IMR-90 (cell line): ENCODE measurements around the gene MPI. TPM values are rescaled to one million over a fixed set of nuclear protein-coding genes. Genes with fewer than 3 reads are reported as not detected.

Experiments
- ATAC-seq: fragments of 200-7000 bp; cut with Tn5 transposase; 2 replicates; pipeline ENCODE4 v1.9.1; 2020; ENCODE audit warnings: low read depth, mild to moderate bottlenecking, moderate library complexity
- BruUV-seq: library from RNA; stranded (reverse); fragments of 400-500 nt; replicated peaks from 2 replicates; lab custom pipeline; 2021; lab: Mats Ljungman, UMichigan
- CTCF ChIA-PET: fragments of 300-600 bp; formaldehyde crosslinking; extraction: SDS; loops from one replicate; lab custom pipeline; 2021; ENCODE audit warnings: antibody characterized with exemption; lab: Yijun Ruan, JAX
- POLR2A ChIA-PET: fragments of 300-600 bp; sonication (Branson Sonifier 250); formaldehyde crosslinking; loops from one replicate; lab custom pipeline; 2022; ENCODE audit warnings: antibody characterized with exemption; ENCODE audit not compliant: unreplicated experiment; lab: Charles Lee
- DNase-seq: peaks from one replicate; pipeline ENCODE4 v3.0.0; 2013
- H2AFZ ChIP-seq: replicated peaks from 2 replicates; pipeline ENCODE3; 2013; ENCODE audit warnings: low read length, mild to moderate bottlenecking; ENCODE audit not compliant: poor library complexity
- H2AK5ac ChIP-seq: 2 replicates; pipeline ENCODE4 v1.6.1; 2013; ENCODE audit warnings: low read depth, low read length, inconsistent platforms
- H2AK9ac ChIP-seq: replicated peaks from 2 replicates; pipeline ENCODE3; 2013; ENCODE audit warnings: mild to moderate bottlenecking, low read depth, low read length, moderate library complexity; ENCODE audit not compliant: poor library complexity
- H2BK120ac ChIP-seq: 2 replicates; pipeline ENCODE4 v1.6.1; 2013; ENCODE audit warnings: low read depth, low read length, inconsistent platforms
- H2BK15ac ChIP-seq: 3 replicates; pipeline ENCODE4 v1.6.1; 2013; ENCODE audit warnings: low read depth, low read length, inconsistent platforms
- H2BK20ac ChIP-seq: 2 replicates; pipeline ENCODE4 v1.6.1; 2013; ENCODE audit warnings: low read depth, mild to moderate bottlenecking, inconsistent platforms, low read length, moderate library complexity
- H2BK5ac ChIP-seq: 2 replicates; pipeline ENCODE4 v1.6.1; 2013; ENCODE audit warnings: mild to moderate bottlenecking, low read depth, low read length, inconsistent platforms; ENCODE audit not compliant: poor library complexity, severe bottlenecking
- H3K14ac ChIP-seq: replicated peaks from 2 replicates; pipeline ENCODE4 v1.6.1; 2013; ENCODE audit warnings: low read depth, low read length, inconsistent platforms
- H3K18ac ChIP-seq: 2 replicates; pipeline ENCODE4 v1.6.1; 2013; ENCODE audit warnings: low read depth, low read length, control low read depth
- H3K23ac ChIP-seq: 2 replicates; pipeline ENCODE4 v1.6.1; 2013; ENCODE audit warnings: low read depth, low read length, inconsistent platforms
- H3K27ac ChIP-seq: 2 replicates; pipeline ENCODE4 v1.5.1; 2013; ENCODE audit warnings: mild to moderate bottlenecking, control low read depth, low read length; ENCODE audit not compliant: insufficient read depth
- H3K27me3 ChIP-seq: 2 replicates; pipeline ENCODE4 v1.6.1; 2013; ENCODE audit warnings: low read length; ENCODE audit not compliant: control insufficient read depth, insufficient read depth
- H3K36me3 ChIP-seq: 2 replicates; pipeline ENCODE4 v1.6.1; 2013; ENCODE audit warnings: low read length, mixed read lengths; ENCODE audit not compliant: control insufficient read depth, insufficient read depth
- H3K4ac ChIP-seq: 2 replicates; pipeline ENCODE4 v1.6.1; 2013; ENCODE audit warnings: low read depth, low read length, inconsistent platforms
- H3K4me1 ChIP-seq: 2 replicates; pipeline ENCODE4 v1.6.1; 2013; ENCODE audit warnings: low read length, mixed read lengths; ENCODE audit not compliant: control insufficient read depth, insufficient read depth
- H3K4me2 ChIP-seq: 2 replicates; pipeline ENCODE4 v1.6.1; 2013; ENCODE audit warnings: low read depth, mild to moderate bottlenecking, control low read depth, low read length, moderate library complexity
- H3K4me3 ChIP-seq: 2 replicates; pipeline ENCODE4 v1.5.1; 2013; ENCODE audit warnings: low read depth, mild to moderate bottlenecking, control low read depth, low read length, moderate library complexity; ENCODE audit not compliant: insufficient read depth
- H3K56ac ChIP-seq: 2 replicates; pipeline ENCODE4 v1.6.1; 2013; ENCODE audit warnings: low read length, inconsistent platforms; ENCODE audit not compliant: insufficient read depth; ENCODE audit errors: extremely low read depth
- H3K79me1 ChIP-seq, 2 experiments: 2 replicates each; pipeline ENCODE4 v1.6.1; 2013; ENCODE audit warnings: low read length in 2 of 2, inconsistent platforms in 1 of 2, low read depth in 1 of 2
- H3K9ac ChIP-seq: 2 replicates; pipeline ENCODE4 v1.6.1; 2013; ENCODE audit warnings: low read depth, low read length, control low read depth
- H3K9me1 ChIP-seq: 2 replicates; pipeline ENCODE4 v1.6.1; 2013; ENCODE audit warnings: low read length, inconsistent platforms; ENCODE audit not compliant: insufficient read depth
- H3K9me3 ChIP-seq: 2 replicates; pipeline ENCODE4 v1.6.1; 2013; ENCODE audit warnings: low read length; ENCODE audit not compliant: control insufficient read depth, insufficient read depth
- H4K20me1 ChIP-seq: 2 replicates; pipeline ENCODE4 v1.6.1; 2013; ENCODE audit warnings: low read length, inconsistent platforms; ENCODE audit not compliant: insufficient read depth
- H4K5ac ChIP-seq: 2 replicates; pipeline ENCODE4 v1.6.1; 2013; ENCODE audit warnings: mild to moderate bottlenecking, low read depth, low read length, control low read depth
- H4K8ac ChIP-seq, 2 experiments: 2 replicates each; pipeline ENCODE4 v1.6.1; 2013; ENCODE audit warnings: low read depth in 2 of 2, low read length in 2 of 2, control low read depth in 1 of 2, inconsistent platforms in 1 of 2
- H4K91ac ChIP-seq: 2 replicates; pipeline ENCODE4 v1.6.1; 2013; ENCODE audit warnings: low read depth, low read length, inconsistent platforms; ENCODE audit not compliant: insufficient read depth
- BHLHE40 ChIP-seq: fragments of 150-350 bp; IDR thresholded peaks from 2 replicates; pipeline ENCODE4 v1.6.1; 2016; ENCODE audit warnings: mild to moderate bottlenecking, low read depth, low read length
- CEBPB ChIP-seq: IDR thresholded peaks from 2 replicates; pipeline ENCODE4 v1.6.1; 2012; ENCODE audit warnings: low read depth, low read length, improper control_type of control experiment
- CHD1 ChIP-seq: IDR thresholded peaks from 2 replicates; pipeline ENCODE4 v1.6.1; 2012; ENCODE audit warnings: low read depth, low read length, improper control_type of control experiment
- CTCF ChIP-seq: conservative IDR thresholded peaks from 2 replicates; pipeline ENCODE4 v1.5.1; 2012; ENCODE audit warnings: mild to moderate bottlenecking, low read depth, low read length, improper control_type of control experiment
- ELK1 ChIP-seq: fragments of 150-350 bp; IDR thresholded peaks from 2 replicates; pipeline ENCODE4 v1.6.1; 2016; ENCODE audit warnings: low read depth, mild to moderate bottlenecking, low read length, moderate library complexity, borderline replicate concordance
- MXI1 ChIP-seq: IDR thresholded peaks from 2 replicates; pipeline ENCODE4 v1.6.1; 2012; ENCODE audit warnings: low read depth, mild to moderate bottlenecking, low read length, moderate library complexity, borderline replicate concordance
- NFE2L2 ChIP-seq: fragments of 150-350 bp; IDR thresholded peaks from 2 replicates; pipeline ENCODE4 v1.6.1; 2016; ENCODE audit warnings: low read depth, mild to moderate bottlenecking, low read length
- POLR2A ChIP-seq: IDR thresholded peaks from 2 replicates; pipeline ENCODE4 v1.6.1; 2012; ENCODE audit warnings: mild to moderate bottlenecking, low read depth, low read length
- RCOR1 ChIP-seq: IDR thresholded peaks from 2 replicates; pipeline ENCODE4 v1.6.1; 2012; ENCODE audit warnings: mild to moderate bottlenecking, low read length, improper control_type of control experiment; ENCODE audit not compliant: insufficient replicate concordance
- RFX5 ChIP-seq: IDR thresholded peaks from 2 replicates; pipeline ENCODE4 v1.8.0; 2012; ENCODE audit warnings: low read depth, mild to moderate bottlenecking, low read length, moderate library complexity
- SMC3 ChIP-seq: fragments of 150-350 bp; IDR thresholded peaks from 2 replicates; pipeline ENCODE4 v1.6.1; 2016; ENCODE audit warnings: low read depth, mild to moderate bottlenecking, antibody characterized with exemption, low read length, moderate library complexity
- WGBS, 2 experiments: methylation state at CpG; one replicate each; pipeline versions ENCODE4 v1.1.5 to v1.1.7; 2013; ENCODE audit warnings: missing lambda C conversion rate in 2 of 2; ENCODE audit not compliant: insufficient read length in 1 of 2; ENCODE audit errors: extremely low coverage in 2 of 2; 5-methylcytosine and 5-hydroxymethylcytosine counted together
- dilution Hi-C: fragments of 300-500 bp; cut with HindIII; formaldehyde crosslinking; loops from one replicate; pipeline ENCODE4 v1.14.3; 2018; ENCODE audit warnings: low sequenced_read_pairs; ENCODE audit not compliant: unreplicated experiment
- in situ Hi-C: fragments of 300-500 bp; cut with MboI; formaldehyde crosslinking; loops from 3 replicates; pipeline ENCODE4 v1.14.3; 2019; ENCODE audit warnings: low sequenced_read_pairs, inconsistent platforms, mixed read lengths
- intact Hi-C: fragments of 100-400 bp; cut with micrococcal nuclease; formaldehyde crosslinking; loops from 2 replicates; pipeline ENCODE4 v1.10.0; 2022
- polyA plus RNA-seq, 3 experiments: library from polyadenylated mRNA; depleted of rRNA; stranded (reverse); fragments of >200 nt; gene quantifications; 2 replicates each; pipeline ENCODE4 v1.2.3, GENCODE V29; 2012; ENCODE audit warnings: low replicate concordance in 1 of 3
- total RNA-seq: library from RNA; depleted of rRNA; stranded (reverse); fragments of >200 nt; gene quantifications from 2 replicates; pipeline ENCODE4 v1.2.3, GENCODE V29; 2012
- TF ChIP-seq, protein P1 (sequence below): fragments of 150-350 bp; IDR thresholded peaks from 2 replicates; pipeline ENCODE4 v1.6.1; 2017; ENCODE audit warnings: mild to moderate bottlenecking, antibody characterized with exemption, low read length, low read depth

The MPI gene
- total and polyA plus RNA-seq, 2 of the 4 experiments (the other 2 are of a cell fraction): 80.1 to 91.8 TPM

DNA sequence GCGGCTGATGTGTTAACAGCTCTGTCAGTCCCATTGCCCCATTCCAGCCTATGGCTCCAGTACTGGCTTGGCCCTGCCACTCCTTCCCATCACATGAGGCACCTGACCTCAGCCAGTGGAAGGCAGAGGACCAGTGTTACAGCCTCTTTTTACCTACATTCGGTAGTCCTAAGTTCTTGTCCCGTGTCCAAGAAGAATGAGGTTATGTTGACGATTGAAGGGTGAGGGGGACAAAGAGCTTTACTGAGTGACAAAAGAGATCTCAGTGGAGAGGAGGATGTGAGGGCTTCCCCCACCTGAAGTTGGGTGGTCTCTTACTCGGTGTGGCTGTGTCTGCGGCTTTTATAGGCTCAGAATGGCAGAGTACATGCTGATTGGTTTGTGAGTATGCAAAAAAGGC lies 7.3 kb upstream of the MPI start:
- Histone ChIP-seq H3K56ac (no peak overlapping the region), H3K4me3 (no peak overlapping the region), H2AK5ac (no peak overlapping the region), H4K20me1 (no peaks in the 10 kb centered on the region), H2AFZ (no peak overlapping the region), H4K5ac (no peak overlapping the region), H2AK9ac (no peak overlapping the region), H2BK5ac (no peak overlapping the region), H3K27ac (no peak overlapping the region), H3K27me3 (no peaks in the 10 kb centered on the region), H3K4ac (no peak overlapping the region), H3K14ac (no peak overlapping the region), H3K9me3 (no peaks in the 10 kb centered on the region; the same call in 1 of the 2 replicates), H3K9ac (no peak overlapping the region), H3K4me1 (no peaks in the 10 kb centered on the region), H3K18ac (no peak overlapping the region), H2BK15ac (no peak overlapping the region), H3K36me3 (no peaks in the 10 kb centered on the region), H3K23ac (no peak overlapping the region), H3K79me1 (no peaks in the 10 kb centered on the region), H4K8ac (no peak overlapping the region), H4K91ac (no peak overlapping the region), H2BK20ac (no peak overlapping the region), H3K9me1 (no peaks in the 10 kb centered on the region), H3K4me2 (no peak overlapping the region), H2BK120ac (no peak overlapping the region)
- in situ Hi-C loops (no loop called here), intact Hi-C loops (no loop called here), dilution Hi-C loops (no loop called here)
- ATAC-seq (no peak), DNase-seq (no peak)
- BruUV-seq: no TSS peak
- ChIA-PET CTCF (no interaction called here), POLR2A (no interaction called here)
- TF ChIP-seq SMC3 (no peak), CTCF (no peak), POLR2A (no peak), NFE2L2 (no peak), RFX5 (no peak), ELK1 (no peak), CEBPB (no peak), RCOR1 (no peak), CHD1 (no peak), MXI1 (no peak), BHLHE40 (no peak)
- TF ChIP-seq, protein P1, sequence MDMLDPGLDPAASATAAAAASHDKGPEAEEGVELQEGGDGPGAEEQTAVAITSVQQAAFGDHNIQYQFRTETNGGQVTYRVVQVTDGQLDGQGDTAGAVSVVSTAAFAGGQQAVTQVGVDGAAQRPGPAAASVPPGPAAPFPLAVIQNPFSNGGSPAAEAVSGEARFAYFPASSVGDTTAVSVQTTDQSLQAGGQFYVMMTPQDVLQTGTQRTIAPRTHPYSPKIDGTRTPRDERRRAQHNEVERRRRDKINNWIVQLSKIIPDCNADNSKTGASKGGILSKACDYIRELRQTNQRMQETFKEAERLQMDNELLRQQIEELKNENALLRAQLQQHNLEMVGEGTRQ: no peak
- WGBS, 2 experiments: 90% methylated on average over 2 of the region's 6 CpGs; no CpG with 5 or more reads in 1 of the 2 experiments
